ENCODE data around the gene FOXP1.

Gene FOXP1

DNA sequence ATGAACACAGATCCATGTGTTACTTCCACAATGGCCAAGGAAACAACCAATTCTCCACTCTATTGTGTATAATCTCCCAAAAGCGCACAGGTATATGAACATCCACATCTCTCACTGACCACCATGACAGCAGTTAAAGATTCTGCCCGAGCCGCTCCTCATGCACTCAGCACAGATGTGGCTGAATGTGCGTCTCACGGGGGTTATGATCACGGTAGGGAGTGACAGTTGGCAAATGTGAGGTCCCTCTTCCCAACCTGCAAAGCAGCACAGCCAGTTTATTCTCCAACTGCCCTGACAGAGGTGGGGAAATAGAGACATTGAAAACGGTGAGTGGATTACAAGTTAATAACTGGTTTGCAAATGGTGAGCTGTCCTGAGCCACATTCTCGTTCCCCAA, 17.6 kb downstream of the FOXP1 start:
- no peak overlapping the region for H3K4me3 ChIP-seq (ENCODE audit: insufficient read depth, low read depth, low read length)
- H3K4me1 ChIP-seq (ENCODE audit: control insufficient read depth, insufficient read depth, low read length) = no peaks in the 10 kb centered on the region
- H3K36me3 ChIP-seq (ENCODE audit: control insufficient read depth, insufficient read depth, low read length) = no peaks in the 10 kb centered on the region
- no peaks in the 10 kb centered on the region for H3K27me3 ChIP-seq (ENCODE audit: control insufficient read depth, insufficient read depth, low read length, poor library complexity, severe bottlenecking)
- WGBS, 2 experiments = 93 to 95% methylated on average over 8 of the region's 8 CpGs
- no peak overlapping the region for H3K27ac ChIP-seq (ENCODE audit: insufficient read depth, low read depth, low read length, poor library complexity, severe bottlenecking)
- no peaks in the 10 kb centered on the region for H3K9me3 ChIP-seq (ENCODE audit: control insufficient read depth, low read length)

DNA sequence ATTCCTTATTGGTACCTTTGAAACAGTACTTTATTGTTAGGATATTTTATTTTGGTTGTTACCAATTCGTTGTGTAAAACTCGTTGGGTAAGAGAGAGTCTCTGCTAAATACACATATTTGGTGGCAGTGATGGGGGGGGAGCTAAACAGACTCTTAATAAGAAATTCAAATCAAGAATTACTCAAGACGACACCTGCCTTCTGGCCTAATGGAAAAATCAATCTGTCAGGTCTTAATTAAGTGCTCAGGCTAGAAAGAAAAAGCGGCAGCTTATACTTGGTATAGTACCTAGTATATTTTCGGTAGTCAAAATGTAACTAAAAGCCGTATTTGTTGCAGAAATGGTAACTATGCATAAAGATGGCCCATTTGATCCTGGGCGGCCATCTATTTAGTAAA, 18.2 kb downstream of the FOXP1 start:
- no peaks in the 10 kb centered on the region for H3K4me1 ChIP-seq (ENCODE audit: control insufficient read depth, insufficient read depth, low read length)
- 94% methylated on average over 7 of the region's 7 CpGs for WGBS, 2 experiments
- no peaks in the 10 kb centered on the region for H3K9me3 ChIP-seq (ENCODE audit: control insufficient read depth, low read length)
- H3K36me3 ChIP-seq (ENCODE audit: control insufficient read depth, insufficient read depth, low read length) = no peaks in the 10 kb centered on the region
- no peak overlapping the region for H3K4me3 ChIP-seq (ENCODE audit: insufficient read depth, low read depth, low read length)
- no peaks in the 10 kb centered on the region for H3K27me3 ChIP-seq (ENCODE audit: control insufficient read depth, insufficient read depth, low read length, poor library complexity, severe bottlenecking)
- H3K27ac ChIP-seq (ENCODE audit: insufficient read depth, low read depth, low read length, poor library complexity, severe bottlenecking) = no peak overlapping the region

DNA sequence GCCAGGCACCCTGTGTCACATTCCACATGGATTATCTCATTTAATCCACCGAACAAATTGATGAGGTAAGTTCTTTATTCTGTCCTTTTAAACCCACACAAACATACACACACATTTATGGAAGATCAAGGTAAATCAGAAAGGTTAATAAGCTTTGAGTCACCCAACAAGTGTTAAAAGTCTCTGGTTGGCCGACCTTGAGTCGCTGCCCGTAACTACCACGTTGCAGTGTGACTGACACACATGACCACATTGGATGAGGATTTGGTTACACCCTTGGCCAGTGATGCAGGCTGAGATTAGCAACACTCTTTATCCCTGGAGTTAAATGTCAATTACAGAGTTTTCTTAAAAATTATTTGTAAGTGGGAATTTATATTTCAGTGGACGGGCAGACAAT, 19.2 kb downstream of the FOXP1 start:
- Histone ChIP-seq H3K9me3 (ENCODE audit: control insufficient read depth, low read length) (no peaks in the 10 kb centered on the region), H3K4me3 (ENCODE audit: insufficient read depth, low read depth, low read length) (no peak overlapping the region), H3K27me3 (ENCODE audit: control insufficient read depth, insufficient read depth, low read length, poor library complexity, severe bottlenecking) (no peaks in the 10 kb centered on the region), H3K27ac (ENCODE audit: insufficient read depth, low read depth, low read length, poor library complexity, severe bottlenecking) (no peak overlapping the region), H3K36me3 (ENCODE audit: control insufficient read depth, insufficient read depth, low read length) (no peaks in the 10 kb centered on the region), H3K4me1 (ENCODE audit: control insufficient read depth, insufficient read depth, low read length) (no peaks in the 10 kb centered on the region)
- WGBS, 2 experiments = 97 to 98% methylated on average over 6 of the region's 6 CpGs

DNA sequence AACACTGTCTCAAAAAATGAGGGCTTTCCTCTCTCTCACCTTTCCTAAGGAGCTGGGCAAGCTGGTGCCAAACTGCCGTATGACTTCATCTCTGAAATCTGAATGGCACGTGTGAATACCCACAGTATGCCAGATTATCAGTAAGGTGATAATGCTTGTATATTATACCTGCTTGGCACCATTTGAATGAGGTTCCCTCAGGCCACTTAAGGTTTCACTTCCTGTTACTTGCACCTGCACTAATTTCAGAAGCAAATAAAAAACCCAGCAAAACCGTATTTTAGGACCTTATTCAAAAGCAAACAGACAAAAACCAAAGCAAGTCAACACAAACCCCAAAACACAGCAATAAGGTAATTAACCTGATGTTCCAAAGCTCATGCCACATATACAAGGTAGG, 19.7 kb downstream of the FOXP1 start:
- H3K27me3 ChIP-seq (ENCODE audit: control insufficient read depth, insufficient read depth, low read length, poor library complexity, severe bottlenecking) = no peaks in the 10 kb centered on the region
- no peaks in the 10 kb centered on the region for H3K4me1 ChIP-seq (ENCODE audit: control insufficient read depth, insufficient read depth, low read length)
- 85 to 95% methylated on average over 3 of the region's 3 CpGs for WGBS, 2 experiments
- no peak overlapping the region for H3K4me3 ChIP-seq (ENCODE audit: insufficient read depth, low read depth, low read length)
- H3K36me3 ChIP-seq (ENCODE audit: control insufficient read depth, insufficient read depth, low read length) = no peaks in the 10 kb centered on the region
- no peak overlapping the region for H3K27ac ChIP-seq (ENCODE audit: insufficient read depth, low read depth, low read length, poor library complexity, severe bottlenecking)
- no peaks in the 10 kb centered on the region for H3K9me3 ChIP-seq (ENCODE audit: control insufficient read depth, low read length)

DNA sequence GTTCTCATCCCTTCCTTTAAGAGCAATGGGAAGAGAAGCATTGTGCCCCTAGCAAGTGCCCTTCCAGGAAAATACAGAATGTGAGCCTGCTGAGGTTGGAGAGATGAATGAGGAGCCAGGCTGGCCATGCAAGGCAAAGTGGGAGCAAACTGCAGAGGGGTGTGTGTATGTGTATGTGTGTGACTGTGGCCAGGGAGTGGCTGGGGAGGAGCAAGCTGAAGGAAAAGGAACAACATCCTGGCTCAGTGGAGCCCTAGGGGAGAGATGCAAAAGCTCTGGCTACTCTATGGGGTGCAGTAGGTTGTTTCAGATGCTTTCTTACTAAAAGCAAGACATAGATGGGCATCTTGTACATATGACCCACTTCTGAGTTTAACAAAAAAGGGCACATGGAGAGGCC, 20.6 kb downstream of the FOXP1 start:
- H3K27ac ChIP-seq (ENCODE audit: insufficient read depth, low read depth, low read length, poor library complexity, severe bottlenecking) = no peak overlapping the region
- no peaks in the 10 kb centered on the region for H3K4me1 ChIP-seq (ENCODE audit: control insufficient read depth, insufficient read depth, low read length)
- H3K9me3 ChIP-seq (ENCODE audit: control insufficient read depth, low read length) = no peaks in the 10 kb centered on the region
- H3K36me3 ChIP-seq (ENCODE audit: control insufficient read depth, insufficient read depth, low read length) = no peaks in the 10 kb centered on the region
- no peaks in the 10 kb centered on the region for H3K27me3 ChIP-seq (ENCODE audit: control insufficient read depth, insufficient read depth, low read length, poor library complexity, severe bottlenecking)
- no peak overlapping the region for H3K4me3 ChIP-seq (ENCODE audit: insufficient read depth, low read depth, low read length)

- Histone ChIP-seq H3K9me3 (ENCODE audit: control insufficient read depth, low read length) (no peaks in the 10 kb centered on the region), H3K4me3 (ENCODE audit: insufficient read depth, low read depth, low read length) (no peak overlapping the region), H3K4me1 (ENCODE audit: control insufficient read depth, insufficient read depth, low read length) (no peaks in the 10 kb centered on the region), H3K36me3 (ENCODE audit: control insufficient read depth, insufficient read depth, low read length) (no peaks in the 10 kb centered on the region), H3K27ac (ENCODE audit: insufficient read depth, low read depth, low read length, poor library complexity, severe bottlenecking) (no peak overlapping the region), H3K27me3 (ENCODE audit: control insufficient read depth, insufficient read depth, low read length, poor library complexity, severe bottlenecking) (no peaks in the 10 kb centered on the region)
- WGBS, 2 experiments = 90 to 91% methylated on average over 2 of the region's 2 CpGs
Measured at GRCh38 chr3:71560665-71561064, 22.9 kb downstream of the FOXP1 start.

GRCh38 chr3:71559578-71560162, 23.9 kb downstream of the FOXP1 start:
- no peak overlapping the region for H3K27ac ChIP-seq (ENCODE audit: insufficient read depth, low read depth, low read length, poor library complexity, severe bottlenecking)
- H3K9me3 ChIP-seq (ENCODE audit: control insufficient read depth, low read length) = no peaks in the 10 kb centered on the region
- H3K4me1 ChIP-seq (ENCODE audit: control insufficient read depth, insufficient read depth, low read length) = no peaks in the 10 kb centered on the region
- no peak overlapping the region for H3K4me3 ChIP-seq (ENCODE audit: insufficient read depth, low read depth, low read length)
- WGBS, 2 experiments = 88 to 93% methylated on average over 4 of the region's 4 CpGs
- no peaks in the 10 kb centered on the region for H3K36me3 ChIP-seq (ENCODE audit: control insufficient read depth, insufficient read depth, low read length)
- no peaks in the 10 kb centered on the region for H3K27me3 ChIP-seq (ENCODE audit: control insufficient read depth, insufficient read depth, low read length, poor library complexity, severe bottlenecking)

DNA sequence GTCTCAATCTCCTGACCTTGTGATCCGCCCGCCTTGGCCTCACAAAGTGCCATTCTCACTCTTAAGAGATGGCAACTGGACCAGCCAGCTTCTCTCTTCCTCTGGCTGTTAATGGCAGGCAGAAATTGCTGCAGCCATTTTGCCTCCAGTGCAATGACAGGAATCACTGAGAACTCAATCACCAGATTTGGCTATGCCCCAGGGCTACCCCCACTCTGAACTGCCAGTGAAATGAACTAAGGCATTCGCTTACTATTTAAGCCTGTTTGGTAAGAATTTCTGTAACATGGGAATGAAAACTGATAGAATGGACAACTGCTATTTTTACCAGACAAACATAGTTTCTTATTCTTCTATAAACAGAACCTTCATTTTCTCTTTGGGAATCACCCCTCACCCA, 24.5 kb downstream of the FOXP1 start:
- Histone ChIP-seq H3K27ac (ENCODE audit: insufficient read depth, low read depth, low read length, poor library complexity, severe bottlenecking) (no peak overlapping the region), H3K4me1 (ENCODE audit: control insufficient read depth, insufficient read depth, low read length) (no peaks in the 10 kb centered on the region), H3K27me3 (ENCODE audit: control insufficient read depth, insufficient read depth, low read length, poor library complexity, severe bottlenecking) (no peaks in the 10 kb centered on the region), H3K9me3 (ENCODE audit: control insufficient read depth, low read length) (no peaks in the 10 kb centered on the region), H3K4me3 (ENCODE audit: insufficient read depth, low read depth, low read length) (no peak overlapping the region), H3K36me3 (ENCODE audit: control insufficient read depth, insufficient read depth, low read length) (no peaks in the 10 kb centered on the region)
- 93 to 99% methylated on average over 3 of the region's 3 CpGs for WGBS, 2 experiments

- no peak overlapping the region for H3K4me3 ChIP-seq (ENCODE audit: insufficient read depth, low read depth, low read length)
- 100% methylated on average over 1 of the region's 1 CpG; no CpG with 5 or more reads in 1 of the 2 experiments for WGBS, 2 experiments
- no peak overlapping the region for H3K27ac ChIP-seq (ENCODE audit: insufficient read depth, low read depth, low read length, poor library complexity, severe bottlenecking)
- H3K4me1 ChIP-seq (ENCODE audit: control insufficient read depth, insufficient read depth, low read length) = no peaks in the 10 kb centered on the region
- H3K27me3 ChIP-seq (ENCODE audit: control insufficient read depth, insufficient read depth, low read length, poor library complexity, severe bottlenecking) = no peaks in the 10 kb centered on the region
- no peaks in the 10 kb centered on the region for H3K9me3 ChIP-seq (ENCODE audit: control insufficient read depth, low read length)
- H3K36me3 ChIP-seq (ENCODE audit: control insufficient read depth, insufficient read depth, low read length) = no peaks in the 10 kb centered on the region
Measured at GRCh38 chr3:71554649-71555048, 28.9 kb downstream of the FOXP1 start.

- Histone ChIP-seq H3K4me1 (ENCODE audit: control insufficient read depth, insufficient read depth, low read length) (no peaks in the 10 kb centered on the region), H3K27me3 (ENCODE audit: control insufficient read depth, insufficient read depth, low read length, poor library complexity, severe bottlenecking) (no peaks in the 10 kb centered on the region), H3K9me3 (ENCODE audit: control insufficient read depth, low read length) (no peaks in the 10 kb centered on the region), H3K36me3 (ENCODE audit: control insufficient read depth, insufficient read depth, low read length) (no peaks in the 10 kb centered on the region), H3K27ac (ENCODE audit: insufficient read depth, low read depth, low read length, poor library complexity, severe bottlenecking) (no peak overlapping the region), H3K4me3 (ENCODE audit: insufficient read depth, low read depth, low read length) (no peak overlapping the region)
- 92 to 100% methylated on average over 1 to 2 of the region's 3 CpGs for WGBS, 2 experiments
Measured at GRCh38 chr3:71551311-71551919, 32.1 kb downstream of the FOXP1 start.

- H3K36me3 ChIP-seq (ENCODE audit: control insufficient read depth, insufficient read depth, low read length) = no peaks in the 10 kb centered on the region
- H3K9me3 ChIP-seq (ENCODE audit: control insufficient read depth, low read length) = no peaks in the 10 kb centered on the region
- H3K27me3 ChIP-seq (ENCODE audit: control insufficient read depth, insufficient read depth, low read length, poor library complexity, severe bottlenecking) = no peaks in the 10 kb centered on the region
- H3K4me1 ChIP-seq (ENCODE audit: control insufficient read depth, insufficient read depth, low read length) = no peaks in the 10 kb centered on the region
- H3K27ac ChIP-seq (ENCODE audit: insufficient read depth, low read depth, low read length, poor library complexity, severe bottlenecking) = no peak overlapping the region
- 91 to 96% methylated on average over 7 of the region's 7 CpGs for WGBS, 2 experiments
- H3K4me3 ChIP-seq (ENCODE audit: insufficient read depth, low read depth, low read length) = no peak overlapping the region
Measured at GRCh38 chr3:71549951-71550350, 33.6 kb downstream of the FOXP1 start.

All from ectodermal cell (in vitro differentiated cells).